HL-60 (cell line): ENCODE data around the gene ERCC1.
"Not testable (repeated sequence)": the region's sequence is repeated elsewhere in the genome, so short reads cannot be mapped to it uniquely, and the experiment has no call there.

Experiments used
- DNase-seq, 2 experiments: peaks; one replicate each; pipeline ENCODE4 v3.0.0-alpha.2; 2010 to 2020; ENCODE audit warnings: low read depth in 1 of 2, low spot score in 1 of 2
- H3K27ac ChIP-seq: fragments of 250-450 bp; sonication (Bioruptor Pico); replicated peaks from 2 replicates; pipeline ENCODE4 v1.5.1; 2020; ENCODE audit warnings: mild to moderate bottlenecking, moderate library complexity
- H3K27me3 ChIP-seq: fragments of 250-450 bp; sonication (Bioruptor Pico); 2 replicates; pipeline ENCODE4 v1.5.1; 2021; ENCODE audit warnings: mild to moderate bottlenecking, moderate library complexity; ENCODE audit not compliant: insufficient read depth, poor library complexity, severe bottlenecking
- H3K4me3 ChIP-seq: replicated peaks from 2 replicates; pipeline ENCODE4 v1.5.1; 2011; ENCODE audit warnings: mild to moderate bottlenecking, control low read depth, low read length; ENCODE audit not compliant: insufficient read depth
- GABPA ChIP-seq: IDR thresholded peaks from 2 replicates; pipeline ENCODE4 v1.6.1; 2012; ENCODE audit warnings: low read depth
- POLR2AphosphoS5 ChIP-seq: IDR thresholded peaks from 2 replicates; pipeline ENCODE4 v1.6.1; 2012; ENCODE audit warnings: low read depth
- SPI1 ChIP-seq: IDR thresholded peaks from 2 replicates; pipeline ENCODE4 v1.6.1; 2012; ENCODE audit warnings: low read depth, mild to moderate bottlenecking, borderline replicate concordance
- TF ChIP-seq, protein P1 (sequence below): IDR thresholded peaks from 2 replicates; pipeline ENCODE4 v1.6.1; 2012; ENCODE audit warnings: low read depth; ENCODE audit not compliant: insufficient replicate concordance
- TF ChIP-seq, protein P2 (sequence below): IDR thresholded peaks from one replicate; pipeline ENCODE4 v1.5.1; 2011; ENCODE audit warnings: low read length, control low read depth, inconsistent platforms; ENCODE audit not compliant: insufficient read depth

The ERCC1 gene

DNA sequence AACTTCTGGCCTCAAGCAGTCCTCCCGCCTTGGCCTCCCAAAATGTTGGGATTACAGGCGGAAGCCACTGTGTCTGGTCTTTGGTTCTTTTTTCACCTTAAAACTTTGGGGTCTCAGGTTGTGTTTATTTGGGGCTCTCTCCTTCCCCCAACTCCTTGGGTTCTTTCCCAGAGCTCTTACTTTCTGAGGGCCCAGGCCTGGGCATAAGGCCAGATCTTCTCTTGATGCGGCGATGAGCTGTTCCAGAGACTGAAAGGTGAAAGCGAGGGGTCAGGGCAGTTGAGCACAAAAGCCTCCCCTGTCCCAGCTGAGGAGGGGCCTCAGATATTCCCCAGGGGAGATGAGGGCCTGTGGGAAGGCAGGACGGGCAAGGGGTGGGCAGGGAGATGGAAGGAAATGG, 10.2 kb downstream of the ERCC1 start:
- DNase-seq = no peak
- Histone ChIP-seq H3K27me3 (no peaks in the 10 kb centered on the region), H3K27ac (no peak overlapping the region), H3K4me3 (no peak overlapping the region)
- TF ChIP-seq GABPA (no peak), SPI1 (no peak), POLR2AphosphoS5 (no peak)
- TF ChIP-seq, protein P1, sequence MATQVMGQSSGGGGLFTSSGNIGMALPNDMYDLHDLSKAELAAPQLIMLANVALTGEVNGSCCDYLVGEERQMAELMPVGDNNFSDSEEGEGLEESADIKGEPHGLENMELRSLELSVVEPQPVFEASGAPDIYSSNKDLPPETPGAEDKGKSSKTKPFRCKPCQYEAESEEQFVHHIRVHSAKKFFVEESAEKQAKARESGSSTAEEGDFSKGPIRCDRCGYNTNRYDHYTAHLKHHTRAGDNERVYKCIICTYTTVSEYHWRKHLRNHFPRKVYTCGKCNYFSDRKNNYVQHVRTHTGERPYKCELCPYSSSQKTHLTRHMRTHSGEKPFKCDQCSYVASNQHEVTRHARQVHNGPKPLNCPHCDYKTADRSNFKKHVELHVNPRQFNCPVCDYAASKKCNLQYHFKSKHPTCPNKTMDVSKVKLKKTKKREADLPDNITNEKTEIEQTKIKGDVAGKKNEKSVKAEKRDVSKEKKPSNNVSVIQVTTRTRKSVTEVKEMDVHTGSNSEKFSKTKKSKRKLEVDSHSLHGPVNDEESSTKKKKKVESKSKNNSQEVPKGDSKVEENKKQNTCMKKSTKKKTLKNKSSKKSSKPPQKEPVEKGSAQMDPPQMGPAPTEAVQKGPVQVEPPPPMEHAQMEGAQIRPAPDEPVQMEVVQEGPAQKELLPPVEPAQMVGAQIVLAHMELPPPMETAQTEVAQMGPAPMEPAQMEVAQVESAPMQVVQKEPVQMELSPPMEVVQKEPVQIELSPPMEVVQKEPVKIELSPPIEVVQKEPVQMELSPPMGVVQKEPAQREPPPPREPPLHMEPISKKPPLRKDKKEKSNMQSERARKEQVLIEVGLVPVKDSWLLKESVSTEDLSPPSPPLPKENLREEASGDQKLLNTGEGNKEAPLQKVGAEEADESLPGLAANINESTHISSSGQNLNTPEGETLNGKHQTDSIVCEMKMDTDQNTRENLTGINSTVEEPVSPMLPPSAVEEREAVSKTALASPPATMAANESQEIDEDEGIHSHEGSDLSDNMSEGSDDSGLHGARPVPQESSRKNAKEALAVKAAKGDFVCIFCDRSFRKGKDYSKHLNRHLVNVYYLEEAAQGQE = no peak
- TF ChIP-seq, protein P2, sequence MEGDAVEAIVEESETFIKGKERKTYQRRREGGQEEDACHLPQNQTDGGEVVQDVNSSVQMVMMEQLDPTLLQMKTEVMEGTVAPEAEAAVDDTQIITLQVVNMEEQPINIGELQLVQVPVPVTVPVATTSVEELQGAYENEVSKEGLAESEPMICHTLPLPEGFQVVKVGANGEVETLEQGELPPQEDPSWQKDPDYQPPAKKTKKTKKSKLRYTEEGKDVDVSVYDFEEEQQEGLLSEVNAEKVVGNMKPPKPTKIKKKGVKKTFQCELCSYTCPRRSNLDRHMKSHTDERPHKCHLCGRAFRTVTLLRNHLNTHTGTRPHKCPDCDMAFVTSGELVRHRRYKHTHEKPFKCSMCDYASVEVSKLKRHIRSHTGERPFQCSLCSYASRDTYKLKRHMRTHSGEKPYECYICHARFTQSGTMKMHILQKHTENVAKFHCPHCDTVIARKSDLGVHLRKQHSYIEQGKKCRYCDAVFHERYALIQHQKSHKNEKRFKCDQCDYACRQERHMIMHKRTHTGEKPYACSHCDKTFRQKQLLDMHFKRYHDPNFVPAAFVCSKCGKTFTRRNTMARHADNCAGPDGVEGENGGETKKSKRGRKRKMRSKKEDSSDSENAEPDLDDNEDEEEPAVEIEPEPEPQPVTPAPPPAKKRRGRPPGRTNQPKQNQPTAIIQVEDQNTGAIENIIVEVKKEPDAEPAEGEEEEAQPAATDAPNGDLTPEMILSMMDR = no peak

DNA sequence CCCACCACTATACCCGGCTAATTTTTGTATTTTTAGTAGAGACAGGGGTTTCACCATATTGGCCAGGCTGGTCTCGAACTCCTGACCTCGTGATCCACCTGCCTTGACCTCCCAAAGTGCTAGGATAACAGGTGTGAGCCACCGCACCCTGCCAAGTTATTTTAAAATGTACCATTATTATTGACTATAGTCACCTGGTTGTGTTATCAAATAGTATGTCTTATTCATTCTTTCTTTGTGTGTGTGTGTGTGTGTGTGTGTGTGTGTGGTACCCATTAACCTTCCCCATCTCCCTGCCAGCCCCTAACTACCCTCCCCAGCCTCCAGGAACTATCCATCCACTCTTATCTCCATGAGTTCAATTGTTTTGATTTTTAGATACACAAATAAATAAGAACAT, 13.4 kb downstream of the ERCC1 start:
- not testable (repeated sequence) for H3K27me3 ChIP-seq, H3K4me3 ChIP-seq, H3K27ac ChIP-seq, DNase-seq

DNA sequence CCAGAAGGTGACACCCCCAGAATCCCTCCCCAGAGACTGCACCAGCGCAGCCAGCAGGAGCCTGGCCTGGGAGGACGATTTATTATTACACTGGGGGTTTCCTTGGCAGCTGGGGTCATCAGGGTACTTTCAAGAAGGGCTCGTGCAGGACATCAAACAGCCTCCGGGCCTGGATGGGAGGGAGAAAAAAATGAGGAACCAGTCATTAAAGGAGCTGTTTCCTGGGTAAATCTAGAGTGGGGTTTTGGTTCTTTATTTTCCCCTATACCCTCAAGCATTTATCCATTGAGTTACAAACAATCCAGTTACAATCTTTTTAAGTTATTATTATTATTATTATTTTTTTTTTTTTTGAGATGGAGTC, 14.2 kb downstream of the ERCC1 start:
- Histone ChIP-seq H3K27me3 (no peaks in the 10 kb centered on the region), H3K4me3 (no peak overlapping the region), H3K27ac (peak overlapping the region; percentile 34)
- peak in 1 of 2 experiments; percentile 51 for DNase-seq
- no peak for TF ChIP-seq POLR2AphosphoS5
- TF ChIP-seq, protein P2 = no peak
- TF ChIP-seq, protein P1 = no peak
- TF ChIP-seq GABPA = no peak
- no peak; the same call in 1 of the 2 replicates for TF ChIP-seq SPI1

DNA sequence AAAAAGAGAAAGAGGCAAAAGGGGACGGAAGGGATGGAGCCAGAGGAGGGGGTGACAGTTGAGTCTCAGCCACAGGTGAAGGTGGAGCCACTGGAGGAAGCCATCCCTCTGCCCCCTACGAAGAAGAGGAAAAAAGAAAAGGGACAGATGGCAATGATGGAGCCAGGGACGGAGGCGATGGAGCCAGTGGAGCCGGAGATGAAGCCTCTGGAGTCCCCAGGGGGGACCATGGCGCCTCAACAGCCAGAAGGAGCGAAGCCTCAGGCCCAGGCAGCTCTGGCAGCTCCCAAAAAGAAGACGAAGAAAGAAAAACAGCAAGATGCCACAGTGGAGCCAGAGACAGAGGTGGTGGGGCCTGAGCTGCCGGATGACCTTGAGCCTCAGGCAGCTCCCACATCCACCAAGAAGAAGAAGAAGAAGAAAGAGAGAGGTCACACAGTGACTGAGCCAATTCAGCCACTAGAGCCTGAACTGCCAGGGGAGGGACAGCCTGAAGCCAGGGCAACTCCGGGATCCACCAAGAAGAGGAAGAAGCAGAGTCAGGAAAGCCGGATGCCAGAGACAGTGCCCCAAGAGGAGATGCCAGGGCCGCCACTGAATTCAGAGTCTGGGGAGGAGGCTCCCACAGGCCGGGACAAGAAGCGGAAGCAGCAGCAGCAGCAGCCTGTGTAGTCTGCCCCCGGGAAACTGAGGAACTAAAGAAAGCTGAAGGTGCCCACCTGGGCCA, 14.7 kb downstream of the ERCC1 start:
- TF ChIP-seq, protein P1 = no peak
- TF ChIP-seq POLR2AphosphoS5 = 0 out of 2 replicates have a peak, but pooled peaks have one; percentile 9
- peak in 1 of 2 experiments; percentile 56 for DNase-seq
- no peak overlapping the region for H3K4me3 ChIP-seq
- peak overlapping the region; percentile 34 for H3K27ac ChIP-seq
- H3K27me3 ChIP-seq = no peaks in the 10 kb centered on the region
